Measurements from ENCODE around the gene TMEM132E.

TMEM132E gene

DNA sequence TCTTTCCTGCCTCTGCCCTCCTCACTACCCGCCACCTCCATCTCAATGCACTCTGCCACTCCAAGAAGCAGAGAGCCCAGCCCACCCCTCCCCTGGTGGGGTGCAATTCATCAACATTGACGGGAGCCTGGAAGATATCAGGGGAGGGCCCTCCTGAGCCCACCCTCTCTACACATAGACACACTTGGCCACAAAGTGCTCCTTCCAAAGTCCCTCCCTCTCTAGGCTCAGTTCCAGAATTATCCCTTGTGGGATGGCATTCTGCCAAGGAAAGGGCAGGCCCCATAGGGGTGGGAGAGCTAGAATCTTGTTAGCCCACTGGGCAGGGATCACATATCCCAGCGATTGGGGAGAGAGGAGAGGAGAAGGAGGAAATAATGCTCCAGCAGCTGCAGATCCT, 66.2 kb downstream of the TMEM132E start:
- no peaks in the 10 kb centered on the region for H3K36me3 Mint-ChIP-seq (ENCODE audit: low read depth)
- peaks cover 68% of the 10 kb centered on the region for H3K4me1 Mint-ChIP-seq
- no peak for TF ChIP-seq CTCF (IDR thresholded peaks at IDR 0.05; ENCODE audit: unreplicated experiment in 3 of 3)
- peak overlapping the region in 2 of 3 experiments; percentile 37 to 44 for H3K4me3 Mint-ChIP-seq
- H3K27ac Mint-ChIP-seq, result peak overlapping the region; percentile 72 to 90 (median 88)
- no peaks in the 10 kb centered on the region for H3K9me3 Mint-ChIP-seq
- peaks cover 20% of the 10 kb centered on the region for H3K27me3 Mint-ChIP-seq (ENCODE audit: low read depth)

- TF ChIP-seq CTCF (IDR thresholded peaks at IDR 0.05; ENCODE audit: unreplicated experiment in 3 of 3), result no peak
- Mint-ChIP-seq H3K9me3 (no peaks in the 10 kb centered on the region), H3K4me3 (no peak overlapping the region), H3K27ac (peak overlapping the region; percentile 51 to 90 (median 66)), H3K36me3 (ENCODE audit: low read depth) (no peaks in the 10 kb centered on the region), H3K4me1 (peaks cover 67% of the 10 kb centered on the region), H3K27me3 (ENCODE audit: low read depth) (peaks cover 23% of the 10 kb centered on the region)
Observed at GRCh38 chr17:34647511-34647910, 68.1 kb downstream of the TMEM132E start.

GRCh38 chr17:34650051-34650750, 70.8 kb downstream of the TMEM132E start:
- no peak for TF ChIP-seq CTCF (IDR thresholded peaks at IDR 0.05; ENCODE audit: unreplicated experiment in 3 of 3)
- H3K27ac Mint-ChIP-seq, result peak overlapping the region in 2 of 3 experiments; percentile 37 to 77
- H3K9me3 Mint-ChIP-seq, result no peaks in the 10 kb centered on the region
- no peaks in the 10 kb centered on the region for H3K36me3 Mint-ChIP-seq (ENCODE audit: low read depth)
- H3K4me1 Mint-ChIP-seq, result peaks cover 73% of the 10 kb centered on the region
- no peak overlapping the region for H3K4me3 Mint-ChIP-seq
- H3K27me3 Mint-ChIP-seq (ENCODE audit: low read depth), result peaks cover 32% of the 10 kb centered on the region

- H3K36me3 Mint-ChIP-seq (ENCODE audit: low read depth), result no peaks in the 10 kb centered on the region
- H3K4me1 Mint-ChIP-seq, result peaks cover 62% of the 10 kb centered on the region
Observed at GRCh38 chr17:34651402-34651811, 72.0 kb downstream of the TMEM132E start.

DNA sequence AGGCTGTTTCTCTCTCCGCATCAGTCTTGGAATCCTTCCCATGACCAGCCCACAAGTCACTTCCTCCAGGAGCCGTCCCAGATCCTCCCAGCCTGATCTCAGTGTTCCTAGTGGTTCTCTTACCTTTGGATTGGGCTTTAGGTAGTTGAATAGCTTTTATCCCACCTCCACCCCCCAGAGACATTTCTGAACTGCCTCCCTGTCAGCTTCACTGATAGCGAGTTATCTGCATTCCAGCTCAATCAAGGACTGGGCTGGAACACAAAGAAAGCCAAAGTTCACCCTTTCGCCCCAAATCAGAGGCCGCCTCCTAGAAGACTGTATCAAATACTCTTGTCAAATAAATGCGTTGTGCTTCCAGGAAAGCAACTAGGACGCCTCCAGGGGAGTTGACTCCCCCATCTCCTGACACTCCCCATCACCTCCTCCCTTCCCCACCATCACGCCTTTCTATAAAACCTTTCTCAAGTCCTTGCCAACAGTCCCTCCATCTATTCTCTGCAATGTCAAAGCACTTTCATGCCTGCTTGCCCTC, 72.7 kb downstream of the TMEM132E start:
- peak overlapping the region; percentile 48 to 88 (median 64) for H3K27ac Mint-ChIP-seq
- no peaks in the 10 kb centered on the region for H3K36me3 Mint-ChIP-seq (ENCODE audit: low read depth)
- peaks cover 32% of the 10 kb centered on the region for H3K27me3 Mint-ChIP-seq (ENCODE audit: low read depth)
- no peaks in the 10 kb centered on the region for H3K9me3 Mint-ChIP-seq
- H3K4me1 Mint-ChIP-seq, result peaks cover 55% of the 10 kb centered on the region
- TF ChIP-seq CTCF (IDR thresholded peaks at IDR 0.05; ENCODE audit: unreplicated experiment in 3 of 3), result no peak
- peak overlapping the region in 1 of 3 experiments; percentile 24 for H3K4me3 Mint-ChIP-seq

More at GRCh38 chr17:34651402-34651811, 72.0 kb downstream of the TMEM132E start:
- no peak overlapping the region for H3K4me3 Mint-ChIP-seq
- H3K27ac Mint-ChIP-seq, result peak overlapping the region in 2 of 3 experiments; percentile 64 to 88
- TF ChIP-seq CTCF (IDR thresholded peaks at IDR 0.05; ENCODE audit: unreplicated experiment in 3 of 3), result no peak
- H3K9me3 Mint-ChIP-seq, result no peaks in the 10 kb centered on the region
- peaks cover 32% of the 10 kb centered on the region for H3K27me3 Mint-ChIP-seq (ENCODE audit: low read depth)

All from nephron (organoid).